ENCODE measurements around the gene AZU1.
A peak's percentile ranks its signal among the peaks of the same experiment; 100 is the strongest.

Gene AZU1

GRCh38 chr19:798415-799075 lies 29.1 kb upstream of the AZU1 start:
- no peak for TF ChIP-seq CTCF (conservative IDR thresholded peaks at IDR 0.05; ENCODE audit: low read depth, low read length)
- DNase-seq (ENCODE audit: low read depth): no peak
- peak overlapping the region; percentile 92 for H3K4me3 ChIP-seq (ENCODE audit: low read length)

GRCh38 chr19:799076-799881 lies 28.4 kb upstream of the AZU1 start:
- H3K4me3 ChIP-seq (ENCODE audit: low read length): peak overlapping the region; percentile 92
- DNase-seq (ENCODE audit: low read depth): no peak
- peak; percentile 0 for TF ChIP-seq CTCF (conservative IDR thresholded peaks at IDR 0.05; ENCODE audit: low read depth, low read length)

- peak overlapping the region; percentile 36 for H3K4me3 ChIP-seq (ENCODE audit: low read length)
- TF ChIP-seq CTCF (conservative IDR thresholded peaks at IDR 0.05; ENCODE audit: low read depth, low read length): no peak
- DNase-seq (ENCODE audit: low read depth): no peak
Observed at GRCh38 chr19:800360-801029, 27.1 kb upstream of the AZU1 start.

GRCh38 chr19:801030-801860 lies 26.4 kb upstream of the AZU1 start:
- H3K4me3 ChIP-seq (ENCODE audit: low read length): peak overlapping the region; percentile 36
- no peak for TF ChIP-seq CTCF (conservative IDR thresholded peaks at IDR 0.05; ENCODE audit: low read depth, low read length)
- DNase-seq (ENCODE audit: low read depth): peak; percentile 54

- peak overlapping the region; percentile 36 for H3K4me3 ChIP-seq (ENCODE audit: low read length)
- no peak for DNase-seq (ENCODE audit: low read depth)
- no peak for TF ChIP-seq CTCF (conservative IDR thresholded peaks at IDR 0.05; ENCODE audit: low read depth, low read length)
Observed at GRCh38 chr19:801861-802497, 25.7 kb upstream of the AZU1 start.

GRCh38 chr19:802498-803098 lies 25.0 kb upstream of the AZU1 start:
- TF ChIP-seq CTCF (conservative IDR thresholded peaks at IDR 0.05; ENCODE audit: low read depth, low read length): no peak
- DNase-seq (ENCODE audit: low read depth): no peak
- no peak overlapping the region for H3K4me3 ChIP-seq (ENCODE audit: low read length)
